ENCODE results near the gene CD164.

GRCh38 chr6:109428889-109429477 is 46.7 kb upstream of the CD164 start:
- TF ChIP-seq CTCF (IDR thresholded peaks at IDR 0.05; ENCODE audit: insufficient read depth, low read length, poor library complexity, severe bottlenecking) (no peak), EZH2phosphoT487 (conservative IDR thresholded peaks at IDR 0.05; ENCODE audit: low read length) (no peak)

All from SU-DHL-6 (cell line).